ENCODE data around the gene SLC4A1. TPM values are rescaled to one million over a fixed set of nuclear protein-coding genes. Genes with fewer than 3 reads are reported as not detected.

The SLC4A1 gene
- total RNA-seq, 1 experiment from 2014 or later = 0.22 TPM

- CTCF ChIA-PET = no interaction called here
- no peak for TF ChIP-seq ZFX (IDR thresholded peaks at IDR 0.05)
- no peak for TF ChIP-seq ZNF274 (IDR thresholded peaks at IDR 0.05; ENCODE audit: low read depth, low read length)
- TF ChIP-seq SIN3A (IDR thresholded peaks at IDR 0.05; ENCODE audit: low read depth) = no peak
- TF ChIP-seq TCF7L2 (IDR thresholded peaks at IDR 0.05; ENCODE audit: borderline replicate concordance, extremely low read depth, insufficient read depth, insufficient read length) = no peak
- no peak for TF ChIP-seq POLR2AphosphoS5 (IDR thresholded peaks at IDR 0.05; ENCODE audit: low read depth, low read length)
- no peak for TF ChIP-seq MAX (IDR thresholded peaks at IDR 0.05)
- TF ChIP-seq, protein P1, sequence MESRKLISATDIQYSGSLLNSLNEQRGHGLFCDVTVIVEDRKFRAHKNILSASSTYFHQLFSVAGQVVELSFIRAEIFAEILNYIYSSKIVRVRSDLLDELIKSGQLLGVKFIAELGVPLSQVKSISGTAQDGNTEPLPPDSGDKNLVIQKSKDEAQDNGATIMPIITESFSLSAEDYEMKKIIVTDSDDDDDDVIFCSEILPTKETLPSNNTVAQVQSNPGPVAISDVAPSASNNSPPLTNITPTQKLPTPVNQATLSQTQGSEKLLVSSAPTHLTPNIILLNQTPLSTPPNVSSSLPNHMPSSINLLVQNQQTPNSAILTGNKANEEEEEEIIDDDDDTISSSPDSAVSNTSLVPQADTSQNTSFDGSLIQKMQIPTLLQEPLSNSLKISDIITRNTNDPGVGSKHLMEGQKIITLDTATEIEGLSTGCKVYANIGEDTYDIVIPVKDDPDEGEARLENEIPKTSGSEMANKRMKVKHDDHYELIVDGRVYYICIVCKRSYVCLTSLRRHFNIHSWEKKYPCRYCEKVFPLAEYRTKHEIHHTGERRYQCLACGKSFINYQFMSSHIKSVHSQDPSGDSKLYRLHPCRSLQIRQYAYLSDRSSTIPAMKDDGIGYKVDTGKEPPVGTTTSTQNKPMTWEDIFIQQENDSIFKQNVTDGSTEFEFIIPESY (IDR thresholded peaks at IDR 0.05; ENCODE audit: extremely low read depth, insufficient replicate concordance, low read length) = no peak
- no peak for TF ChIP-seq ELF1 (IDR thresholded peaks at IDR 0.05; ENCODE audit: borderline replicate concordance, low read depth)
- TF ChIP-seq ATF3 (IDR thresholded peaks at IDR 0.05) = no peak
- TF ChIP-seq FOSL1 (IDR thresholded peaks at IDR 0.05; ENCODE audit: low read depth) = no peak
- TF ChIP-seq POLR2A (IDR thresholded peaks at IDR 0.05; ENCODE audit: borderline replicate concordance, extremely low read depth, insufficient read depth, insufficient read length) = no peak
- no peak for TF ChIP-seq EZH2 (IDR thresholded peaks at IDR 0.05)
- no peak for TF ChIP-seq CBX3 (IDR thresholded peaks at IDR 0.05; ENCODE audit: low read depth)
- TF ChIP-seq SRF (IDR thresholded peaks at IDR 0.05; ENCODE audit: low read depth) = no peak
- TF ChIP-seq SP1 (IDR thresholded peaks at IDR 0.05; ENCODE audit: low read depth) = no peak
- no peak for TF ChIP-seq RAD21 (IDR thresholded peaks at IDR 0.05; ENCODE audit: low read depth)
- TF ChIP-seq REST (IDR thresholded peaks at IDR 0.05; ENCODE audit: low read depth) = no peak
- TF ChIP-seq YY1 (IDR thresholded peaks at IDR 0.05; ENCODE audit: extremely low read depth, insufficient replicate concordance, low read depth, low read length) = no peak
- no peak for TF ChIP-seq CTCF (IDR thresholded peaks at IDR 0.05 in 2 of 3, conservative IDR thresholded peaks at IDR 0.05 in 1 of 3; ENCODE audit: borderline replicate concordance in 1 of 3, insufficient read depth in 1 of 3, low read depth in 2 of 3, low read length in 2 of 3)
- TF ChIP-seq EGR1 (IDR thresholded peaks at IDR 0.05; ENCODE audit: low read depth) = no peak
- intact Hi-C loops (cut with micrococcal nuclease) = no loop called here
These were observed 5.7 kb upstream of the SLC4A1 start for GRCh38 chr17:44273607-44274006.

More at GRCh38 chr17:44273607-44274006, 5.7 kb upstream of the SLC4A1 start:
- Histone ChIP-seq H3K4me3 (replicated peaks in 1 of 2; ENCODE audit: low read depth in 1 of 2, low read length in 2 of 2) (no peak overlapping the region), H4K20me1 (ENCODE audit: insufficient read depth) (no peaks in the 10 kb centered on the region), H3K9me2 (ENCODE audit: insufficient read depth) (no peaks in the 10 kb centered on the region), H2AFZ (ENCODE audit: low read depth, low read length, poor library complexity, severe bottlenecking) (no peak overlapping the region), H3K27ac (ENCODE audit: low read depth, low read length) (no peak overlapping the region), H3K27me3 (ENCODE audit: insufficient read depth, low read length) (no peaks in the 10 kb centered on the region), H3K36me3 (ENCODE audit: control insufficient read depth in 1 of 2, insufficient read depth in 2 of 2, low read length in 2 of 2) (no peaks in the 10 kb centered on the region), H3K4me2 (ENCODE audit: low read length) (no peak overlapping the region), H3K4me1 (ENCODE audit: control insufficient read depth in 1 of 2, insufficient read depth in 2 of 2, low read length in 2 of 2) (no peaks in the 10 kb centered on the region), H3K9ac (ENCODE audit: low read length) (no peak overlapping the region), H3K79me2 (ENCODE audit: insufficient read depth, low read length) (no peaks in the 10 kb centered on the region), H3K9me3 (ENCODE audit: control insufficient read depth in 1 of 2, insufficient read depth in 1 of 2, low read depth in 1 of 2, low read length in 2 of 2) (no peaks in the 10 kb centered on the region)
- ATAC-seq = no peak
- BruUV-seq (replicated peaks) = no TSS peak
- RAD21 ChIA-PET (ENCODE audit: low non-redundant PET in 1 of 2, low total read pairs in 2 of 2, uncharacterized antibody in 2 of 2, unreplicated experiment in 2 of 2) = no interaction called here
- no peak for DNase-seq (ENCODE audit: low read depth, low spot score)
- POLR2A ChIA-PET = no interaction called here
